PC-3 (cell line): ENCODE data around the gene C3orf18. TPM values are rescaled to one million over a fixed set of nuclear protein-coding genes. Genes with fewer than 3 reads are reported as not detected.

ENCODE experiments used
- ATAC-seq: fragments of 200-7000 bp; cut with Tn5 transposase; 2 replicates; pipeline ENCODE4 v1.9.1; 2020; ENCODE audit warnings: mild to moderate bottlenecking, moderate library complexity
- BruUV-seq: library from RNA; stranded (reverse); fragments of 400-500 nt; replicated peaks from 2 replicates; lab custom pipeline; 2021; lab: Mats Ljungman, UMichigan
- CTCF ChIA-PET: fragments of 300-600 bp; sonication (Branson Sonifier 250); formaldehyde crosslinking; loops from one replicate; lab custom pipeline; 2022; ENCODE audit warnings: antibody characterized with exemption; lab: Charles Lee
- POLR2A ChIA-PET: fragments of 300-600 bp; sonication (Branson Sonifier 250); formaldehyde crosslinking; loops from one replicate; lab custom pipeline; 2022; ENCODE audit warnings: antibody characterized with exemption; ENCODE audit not compliant: unreplicated experiment; lab: Charles Lee
- DNase-seq: peaks from one replicate; pipeline ENCODE4 v3.0.0-alpha.2; 2015
- H2AFZ ChIP-seq: fragments of 300-600 bp; sonication (generic); 2 replicates; pipeline ENCODE4 v1.6.0; 2016; ENCODE audit warnings: antibody characterized with exemption, low read length
- H3F3A ChIP-seq: fragments of 300-600 bp; sonication (generic); one replicate; pipeline ENCODE4 v1.6.0; 2017; ENCODE audit warnings: antibody characterized with exemption, low read length, control low read depth, mild to moderate bottlenecking; ENCODE audit not compliant: unreplicated experiment
- H3K27ac ChIP-seq: fragments of 300-600 bp; sonication (generic); 2 replicates; pipeline ENCODE4 v1.5.1; 2016; ENCODE audit warnings: mild to moderate bottlenecking, low read length
- H3K27me3 ChIP-seq: fragments of 300-600 bp; sonication (generic); 2 replicates; pipeline ENCODE4 v1.6.1; 2016; ENCODE audit warnings: low read length, mixed read lengths
- H3K36me3 ChIP-seq: fragments of 300-600 bp; sonication (generic); 2 replicates; pipeline ENCODE4 v1.6.1; 2016; ENCODE audit warnings: low read depth, mixed run types, low read length, mixed read lengths
- H3K4me1 ChIP-seq: fragments of 300-600 bp; sonication (generic); 2 replicates; pipeline ENCODE4 v1.5.1; 2016; ENCODE audit warnings: low read length; ENCODE audit not compliant: insufficient read depth
- H3K4me2 ChIP-seq: fragments of 300-600 bp; sonication (generic); 2 replicates; pipeline ENCODE4 v1.6.0; 2016; ENCODE audit warnings: low read length
- H3K4me3 ChIP-seq: fragments of 300-600 bp; sonication (generic); 2 replicates; pipeline ENCODE4 v1.5.1; 2016; ENCODE audit warnings: mild to moderate bottlenecking, low read length, mixed read lengths
- H3K79me2 ChIP-seq: fragments of 300-600 bp; sonication (generic); 2 replicates; pipeline ENCODE4 v1.6.1; 2017; ENCODE audit warnings: low read length, mixed read lengths
- H3K9ac ChIP-seq: fragments of 300-600 bp; sonication (generic); 2 replicates; pipeline ENCODE4 v1.6.0; 2016; ENCODE audit warnings: mild to moderate bottlenecking, low read length
- H3K9me2 ChIP-seq: fragments of 300-600 bp; sonication (generic); replicated peaks from 2 replicates; pipeline ENCODE4 v1.6.1; 2016; ENCODE audit warnings: mixed run types, low read length, mixed read lengths
- H3K9me3 ChIP-seq: fragments of 300-600 bp; sonication (generic); 2 replicates; pipeline ENCODE4 v1.6.1; 2016; ENCODE audit warnings: low read length, mixed read lengths
- H4K20me1 ChIP-seq: fragments of 300-600 bp; sonication (generic); 2 replicates; pipeline ENCODE4 v1.6.1; 2016; ENCODE audit warnings: low read length, mixed read lengths
- CTCF ChIP-seq: fragments of 300-600 bp; sonication (generic); conservative IDR thresholded peaks from 2 replicates; pipeline ENCODE4 v1.5.1; 2017; ENCODE audit warnings: antibody characterized with exemption, low read depth, mild to moderate bottlenecking, low read length
- EZH2 ChIP-seq: fragments of 300-600 bp; sonication (generic); IDR thresholded peaks from one replicate; pipeline ENCODE4 v1.6.1; 2017; ENCODE audit warnings: antibody characterized with exemption, mild to moderate bottlenecking, low read length; ENCODE audit not compliant: unreplicated experiment
- EZH2phosphoT487 ChIP-seq: fragments of 300-600 bp; sonication (generic); IDR thresholded peaks from 2 replicates; pipeline ENCODE4 v1.6.1; 2018; ENCODE audit warnings: mild to moderate bottlenecking, antibody characterized with exemption, low read length, borderline replicate concordance
- intact Hi-C: fragments of 100-400 bp; cut with micrococcal nuclease; formaldehyde crosslinking; loops from 2 replicates; pipeline ENCODE4 v1.9.0; 2023
- total RNA-seq: library from RNA; depleted of rRNA; stranded (reverse); fragments of >200 nt; gene quantifications from 2 replicates; pipeline ENCODE4 v1.2.3, GENCODE V29; 2014

C3orf18 gene
- total RNA-seq, 1 experiment from 2014 or later = 31.2 TPM

GRCh38 chr3:50572801-50573371 is 5.3 kb upstream of the C3orf18 start:
- no peak overlapping the region for H3K9ac ChIP-seq
- ChIA-PET POLR2A (no interaction called here), CTCF (no interaction called here)
- H3K79me2 ChIP-seq = peaks cover 11% of the 10 kb centered on the region
- H4K20me1 ChIP-seq = no peaks in the 10 kb centered on the region
- no peak overlapping the region for H3K27ac ChIP-seq
- no peaks in the 10 kb centered on the region for H3K9me2 ChIP-seq
- ATAC-seq (no peak), DNase-seq (no peak)
- intact Hi-C loops = loop anchor here (1.0 kb wide), 1 partner anchor 41 kb away; no protein-coding TSS in a partner anchor
- no peaks in the 10 kb centered on the region for H3K9me3 ChIP-seq
- H3K36me3 ChIP-seq = peaks cover 3% of the 10 kb centered on the region; the same call in 1 of the 2 replicates
- no peak overlapping the region for H3K4me3 ChIP-seq
- no peak overlapping the region for H2AFZ ChIP-seq
- peaks cover 13% of the 10 kb centered on the region; the same call in 1 of the 2 replicates for H3K4me1 ChIP-seq
- H3K4me2 ChIP-seq = no peak overlapping the region
- peaks cover 4% of the 10 kb centered on the region for H3F3A ChIP-seq
- no peak for TF ChIP-seq CTCF
- TF ChIP-seq EZH2phosphoT487 = no peak
- TF ChIP-seq EZH2 = no peak
- no peaks in the 10 kb centered on the region for H3K27me3 ChIP-seq
- no TSS peak for BruUV-seq

GRCh38 chr3:50572158-50572557 is 4.6 kb upstream of the C3orf18 start:
- no peak overlapping the region for H3K9ac ChIP-seq
- H2AFZ ChIP-seq = no peak overlapping the region
- H3K9me3 ChIP-seq = no peaks in the 10 kb centered on the region
- H3K27ac ChIP-seq = no peak overlapping the region
- H3K4me3 ChIP-seq = no peak overlapping the region
- H3K9me2 ChIP-seq = no peaks in the 10 kb centered on the region
- H3K4me1 ChIP-seq = peaks cover 14% of the 10 kb centered on the region; the same call in 1 of the 2 replicates
- ATAC-seq (peak; percentile 4; the same call in 1 of the 2 replicates), DNase-seq (peak; percentile 72)
- CTCF ChIA-PET = no interaction called here
- no peaks in the 10 kb centered on the region for H4K20me1 ChIP-seq
- TF ChIP-seq CTCF (peak; percentile 87), EZH2 (no peak)
- peaks cover 3% of the 10 kb centered on the region; the same call in 1 of the 2 replicates for H3K36me3 ChIP-seq
- BruUV-seq = no TSS peak
- POLR2A ChIA-PET = no interaction called here
- H3K4me2 ChIP-seq = no peak overlapping the region
- intact Hi-C loops = loop anchor here (1.0 kb wide), 1 partner anchor 42 kb away; no protein-coding TSS in a partner anchor
- peaks cover 11% of the 10 kb centered on the region for H3K79me2 ChIP-seq
- H3F3A ChIP-seq = peaks cover 4% of the 10 kb centered on the region
- H3K27me3 ChIP-seq = no peaks in the 10 kb centered on the region

GRCh38 chr3:50571486-50571885 is 3.9 kb upstream of the C3orf18 start:
- TF ChIP-seq EZH2 (no peak), CTCF (no peak), EZH2phosphoT487 (no peak)
- intact Hi-C loops = no loop called here
- H3K4me2 ChIP-seq = no peak overlapping the region
- H3K4me3 ChIP-seq = no peak overlapping the region
- H3K27ac ChIP-seq = no peak overlapping the region
- BruUV-seq = no TSS peak
- no peaks in the 10 kb centered on the region for H3K9me3 ChIP-seq
- ATAC-seq (no peak), DNase-seq (no peak)
- ChIA-PET POLR2A (interaction anchor here (0.7 kb wide), 1 partner anchor 15 kb away, joined by 5 read pairs; no protein-coding TSS in a partner anchor), CTCF (no interaction called here)
- H3K9ac ChIP-seq = no peak overlapping the region
- peaks cover 4% of the 10 kb centered on the region for H3F3A ChIP-seq
- peaks cover 11% of the 10 kb centered on the region for H3K79me2 ChIP-seq
- no peaks in the 10 kb centered on the region for H3K27me3 ChIP-seq
- H3K4me1 ChIP-seq = peaks cover 21% of the 10 kb centered on the region; the same call in 1 of the 2 replicates
- H3K9me2 ChIP-seq = no peaks in the 10 kb centered on the region
- H4K20me1 ChIP-seq = no peaks in the 10 kb centered on the region
- H3K36me3 ChIP-seq = peaks cover 3% of the 10 kb centered on the region; the same call in 1 of the 2 replicates
- H2AFZ ChIP-seq = no peak overlapping the region
